ENCODE data around the gene PHLPP1.

Gene PHLPP1

DNA sequence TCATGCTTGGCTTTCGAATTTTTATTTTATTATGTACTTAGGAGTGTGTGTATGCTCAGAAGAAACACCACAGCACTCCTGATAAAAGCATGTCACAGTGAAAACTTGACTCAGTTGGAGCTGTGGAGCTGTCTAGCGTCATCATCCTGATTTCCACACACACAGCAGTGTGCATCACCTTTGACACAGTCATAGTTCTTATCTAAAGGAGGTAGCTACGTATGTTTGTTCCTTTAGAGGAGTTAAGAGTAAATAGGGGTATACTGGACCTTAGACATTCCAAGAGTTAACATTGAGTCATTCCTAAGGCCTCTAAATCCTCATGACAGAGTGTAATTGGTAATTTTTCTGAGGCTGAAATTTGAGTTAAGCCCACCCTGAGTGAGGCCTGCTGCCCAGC lies 96.9 kb downstream of the PHLPP1 start:
- DNase-seq = no peak

DNA sequence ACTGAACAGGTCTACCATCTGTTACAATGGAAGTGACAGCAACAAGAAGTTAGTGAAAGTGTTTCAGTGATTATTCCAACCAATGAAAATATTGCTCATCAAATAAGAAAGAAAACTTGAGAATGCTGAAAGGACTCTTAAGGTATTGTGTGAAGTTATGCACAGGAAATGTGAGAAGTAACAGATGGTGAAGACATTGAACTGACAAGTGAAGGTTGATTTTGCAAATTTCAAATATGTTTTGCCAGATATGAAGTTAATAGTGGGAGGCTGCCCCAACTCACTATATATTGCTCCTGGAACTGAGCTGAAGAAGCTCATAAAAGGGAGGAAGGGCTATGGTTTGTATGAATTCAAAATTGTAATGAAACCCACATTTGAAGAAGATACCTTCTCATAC lies 97.5 kb downstream of the PHLPP1 start:
- no peak for DNase-seq

DNA sequence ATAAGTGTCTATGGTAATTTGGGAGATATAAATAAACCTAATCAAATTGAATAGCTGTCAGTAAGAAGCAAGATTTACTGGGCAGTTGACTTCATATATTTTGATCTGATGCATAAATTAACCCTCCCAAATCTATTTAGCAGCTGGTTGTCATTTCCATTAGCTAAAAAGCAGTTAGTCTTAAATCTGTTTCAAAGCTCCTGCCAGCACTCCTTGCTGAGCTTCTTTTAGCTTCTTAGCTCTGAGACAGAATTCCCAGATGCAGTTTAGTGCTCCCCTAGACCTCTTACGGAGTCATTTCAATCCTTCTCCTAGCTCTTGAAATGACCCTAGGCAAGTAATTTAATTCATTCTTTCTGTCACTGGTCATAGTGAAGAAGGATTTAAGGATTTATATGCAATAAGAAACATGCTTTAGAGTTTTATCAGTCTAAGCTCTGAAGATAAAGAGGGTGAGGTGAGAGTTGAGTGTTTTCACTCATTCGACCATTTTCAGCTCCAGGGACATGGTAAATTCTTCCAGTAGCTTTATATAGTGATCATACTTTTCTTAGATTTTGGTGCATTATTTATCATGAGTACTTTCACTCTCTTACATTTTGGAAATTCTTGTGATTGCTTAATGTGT lies 98.9 kb downstream of the PHLPP1 start:
- DNase-seq = peak in 1 of 3 experiments; percentile 29

DNA sequence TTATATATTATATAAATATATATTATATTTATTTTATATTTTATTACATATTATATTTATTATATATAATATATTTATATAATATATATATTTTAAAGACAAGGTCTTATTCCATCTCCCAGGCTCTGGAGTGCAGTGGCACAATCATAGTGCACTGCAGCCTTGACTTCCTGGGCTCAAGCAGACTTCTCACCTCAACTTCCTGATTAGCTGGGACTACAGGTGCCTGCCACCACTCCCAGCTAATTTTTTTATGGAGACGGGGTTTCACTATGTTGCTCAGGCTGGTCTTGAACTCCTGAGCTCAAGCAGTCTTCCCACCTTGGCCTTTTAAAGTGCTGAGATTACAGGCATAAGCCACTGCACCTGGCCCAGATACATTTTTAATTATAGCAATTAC lies 110.0 kb downstream of the PHLPP1 start:
- DNase-seq = peak in 1 of 3 experiments; percentile 29

DNA sequence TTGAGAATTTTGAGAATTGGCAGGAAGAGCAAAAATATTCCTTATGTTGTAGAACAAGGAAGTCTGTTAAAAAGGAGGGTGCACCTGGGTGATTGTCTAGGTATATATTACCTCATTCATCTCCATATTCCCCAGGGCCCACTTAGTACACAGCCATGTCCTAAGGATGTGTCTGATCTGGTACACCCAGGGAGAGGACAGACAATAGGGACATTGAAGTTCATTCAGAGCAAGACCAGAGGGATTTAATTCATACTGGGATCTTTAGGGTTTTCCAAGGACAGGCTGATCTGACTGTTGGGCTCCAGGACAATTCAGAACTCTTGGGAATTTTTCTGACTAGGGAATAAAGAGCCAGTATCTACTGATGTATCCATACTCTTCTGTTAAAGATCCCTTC lies 112.1 kb downstream of the PHLPP1 start:
- DNase-seq = peak in 1 of 3 experiments; percentile 59

DNA sequence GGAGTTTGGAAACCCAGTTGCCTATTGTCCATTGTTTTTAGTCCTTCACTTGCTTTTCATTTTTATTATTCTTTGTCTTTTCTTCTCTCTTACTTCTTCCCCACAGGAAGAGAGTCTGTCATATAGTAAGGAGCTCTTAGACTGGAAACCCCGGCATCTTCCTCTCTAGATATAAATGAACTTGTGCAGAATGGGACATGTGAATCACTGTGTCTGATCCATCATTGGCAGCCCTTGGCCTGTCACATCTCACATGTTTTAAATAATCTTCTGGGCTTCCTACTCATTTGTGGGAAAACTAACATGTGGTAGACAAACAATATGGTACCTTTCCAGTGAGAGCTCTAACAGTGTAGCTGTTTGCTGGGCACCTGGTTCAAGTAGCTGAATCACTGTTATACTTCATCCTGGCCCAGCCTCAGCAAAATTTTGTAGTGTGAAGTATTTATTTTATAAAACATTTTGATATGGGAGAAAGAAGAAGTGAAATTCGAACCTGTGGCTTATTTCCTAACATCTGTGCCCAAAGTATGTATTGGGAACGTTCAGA lies 112.8 kb downstream of the PHLPP1 start:
- DNase-seq = no peak

DNA sequence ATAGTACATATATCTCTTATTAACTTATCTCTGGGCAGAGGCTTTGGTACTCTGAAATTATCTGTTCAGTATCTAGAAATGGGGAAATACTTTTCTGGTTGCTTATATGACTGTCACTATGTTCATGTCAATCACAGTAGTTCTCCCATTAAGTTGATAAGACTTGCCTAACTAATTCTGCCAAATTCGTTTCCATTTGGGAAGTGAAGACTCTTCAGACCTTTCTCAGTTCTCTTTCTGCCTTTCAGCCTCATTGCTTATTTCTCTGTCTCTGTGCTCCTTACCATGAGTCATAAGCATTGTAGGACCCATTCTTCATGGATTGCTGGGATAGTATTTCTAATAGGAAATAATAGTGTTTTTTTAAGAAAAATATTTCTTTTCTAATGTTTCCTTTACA lies 113.5 kb downstream of the PHLPP1 start:
- DNase-seq = no peak

DNA sequence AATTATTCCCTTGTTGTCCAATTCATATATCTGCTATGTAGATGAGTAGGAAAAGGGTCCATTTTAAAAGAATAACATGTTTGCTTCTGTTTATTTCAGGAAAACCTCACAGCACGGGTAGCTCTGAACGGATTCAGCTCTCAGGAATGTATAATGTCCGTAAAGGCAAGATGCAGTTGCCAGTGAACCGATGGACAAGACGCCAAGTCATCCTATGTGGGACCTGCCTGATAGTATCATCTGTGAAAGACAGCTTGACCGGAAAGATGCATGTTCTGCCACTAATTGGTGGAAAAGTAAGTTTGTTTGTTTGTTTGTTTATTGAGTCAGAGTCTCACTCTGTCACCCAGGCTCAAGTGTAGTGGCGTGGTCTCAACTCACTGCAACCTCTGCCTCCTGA lies 114.6 kb downstream of the PHLPP1 start:
- DNase-seq = no peak

DNA sequence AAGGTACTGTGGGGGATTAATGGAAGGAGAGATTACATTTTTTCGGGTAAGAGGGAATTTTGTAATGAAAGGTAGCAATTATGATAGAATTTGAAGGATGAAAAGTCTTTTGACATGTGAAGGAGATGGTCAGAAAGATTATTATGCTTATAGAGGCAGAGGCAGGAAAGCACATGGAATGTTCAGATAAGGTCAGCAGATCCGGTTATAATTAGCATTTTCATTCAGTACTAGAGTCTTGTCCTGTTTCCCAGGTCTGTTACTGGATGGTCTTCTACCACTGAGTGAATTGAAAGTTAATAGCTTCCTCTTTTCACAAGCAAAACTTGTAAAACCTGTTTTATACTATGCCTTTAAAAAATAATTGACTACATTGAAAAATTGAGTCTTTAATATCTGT lies 116.9 kb downstream of the PHLPP1 start:
- peak in 1 of 3 experiments; percentile 69 for DNase-seq

DNA sequence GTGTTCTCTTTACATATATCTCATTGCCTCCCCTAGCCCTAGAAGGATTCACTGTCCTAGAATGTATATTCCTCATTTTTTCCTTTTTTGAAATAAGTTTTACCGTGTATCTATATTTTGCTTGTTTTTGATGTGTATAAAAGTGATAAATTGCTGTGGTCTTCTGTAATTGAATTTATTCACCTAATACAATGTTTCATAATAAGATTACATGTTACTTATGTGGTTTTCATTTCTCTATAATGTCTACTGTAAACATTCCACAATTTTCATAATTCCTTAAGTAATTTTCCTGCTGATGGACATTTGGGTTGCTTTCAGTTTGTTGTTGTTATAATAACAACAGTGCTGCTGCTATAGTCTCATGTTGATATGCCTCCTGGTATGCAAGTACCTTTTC lies 118.2 kb downstream of the PHLPP1 start:
- DNase-seq = no peak

DNA sequence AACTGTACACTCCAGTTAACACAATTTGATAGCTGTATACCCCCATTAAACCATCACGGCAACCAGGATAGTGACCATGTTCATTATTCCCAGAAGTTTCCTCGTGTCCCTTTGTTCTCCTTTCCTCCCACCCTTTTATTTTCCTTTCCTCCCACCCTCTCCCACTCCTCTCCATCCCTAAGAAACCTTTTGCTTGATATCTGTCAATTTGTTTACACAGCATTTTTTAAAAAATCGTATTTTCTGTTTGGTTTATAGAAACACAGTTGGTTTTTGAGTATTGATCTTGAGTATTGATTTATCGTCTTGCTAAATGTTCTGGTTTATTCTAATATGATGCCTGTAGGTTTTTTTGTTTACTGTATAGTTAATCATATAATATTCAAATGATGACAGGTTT lies 119.4 kb downstream of the PHLPP1 start:
- DNase-seq = no peak

DNA sequence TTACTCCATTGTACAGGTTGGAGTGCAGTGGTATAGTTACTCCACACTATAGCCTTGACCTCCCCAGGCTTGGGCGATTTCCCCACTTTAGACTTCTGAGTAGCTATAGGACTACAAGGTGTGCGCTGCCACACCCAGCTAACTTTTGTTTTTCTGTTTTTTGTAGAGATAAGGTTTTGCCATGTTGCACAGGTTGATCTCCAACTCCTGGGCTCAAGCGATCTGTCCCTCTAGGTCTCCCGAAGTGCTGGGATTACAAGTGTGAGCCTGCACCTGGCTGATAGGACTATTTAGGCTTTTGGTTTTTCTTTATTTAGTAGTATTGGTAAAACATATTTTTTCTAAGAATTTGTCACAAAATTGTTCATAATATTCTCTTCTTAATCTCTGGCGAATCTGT lies 121.7 kb downstream of the PHLPP1 start:
- no peak for DNase-seq

DNA sequence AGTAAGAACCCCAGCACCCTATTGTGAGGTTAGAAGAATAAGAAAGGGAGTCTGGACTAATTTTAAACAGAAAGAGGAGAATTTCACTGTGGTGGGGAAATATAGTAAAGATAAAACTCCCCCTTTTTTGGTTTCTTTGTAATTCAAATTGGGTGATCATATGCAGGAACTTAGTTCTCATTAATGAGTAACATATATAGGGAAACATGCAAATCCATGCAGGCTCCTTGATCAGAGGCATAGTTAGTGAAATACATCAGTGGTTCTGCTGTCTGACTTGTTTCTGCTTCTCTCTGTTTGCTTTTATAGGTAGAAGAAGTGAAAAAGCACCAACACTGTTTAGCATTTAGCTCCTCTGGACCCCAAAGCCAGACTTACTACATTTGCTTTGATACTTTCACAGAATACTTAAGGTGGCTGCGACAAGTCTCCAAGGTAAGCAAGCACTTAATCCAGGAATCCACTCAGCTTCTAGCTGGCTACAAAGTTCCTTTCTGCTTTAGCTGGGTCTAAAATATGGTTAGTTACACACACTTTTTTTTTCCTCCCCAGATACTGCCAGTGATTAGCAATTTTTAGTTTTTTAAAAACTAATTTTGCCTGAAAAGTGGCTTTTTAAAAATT lies 123.2 kb downstream of the PHLPP1 start:
- DNase-seq = no peak

DNA sequence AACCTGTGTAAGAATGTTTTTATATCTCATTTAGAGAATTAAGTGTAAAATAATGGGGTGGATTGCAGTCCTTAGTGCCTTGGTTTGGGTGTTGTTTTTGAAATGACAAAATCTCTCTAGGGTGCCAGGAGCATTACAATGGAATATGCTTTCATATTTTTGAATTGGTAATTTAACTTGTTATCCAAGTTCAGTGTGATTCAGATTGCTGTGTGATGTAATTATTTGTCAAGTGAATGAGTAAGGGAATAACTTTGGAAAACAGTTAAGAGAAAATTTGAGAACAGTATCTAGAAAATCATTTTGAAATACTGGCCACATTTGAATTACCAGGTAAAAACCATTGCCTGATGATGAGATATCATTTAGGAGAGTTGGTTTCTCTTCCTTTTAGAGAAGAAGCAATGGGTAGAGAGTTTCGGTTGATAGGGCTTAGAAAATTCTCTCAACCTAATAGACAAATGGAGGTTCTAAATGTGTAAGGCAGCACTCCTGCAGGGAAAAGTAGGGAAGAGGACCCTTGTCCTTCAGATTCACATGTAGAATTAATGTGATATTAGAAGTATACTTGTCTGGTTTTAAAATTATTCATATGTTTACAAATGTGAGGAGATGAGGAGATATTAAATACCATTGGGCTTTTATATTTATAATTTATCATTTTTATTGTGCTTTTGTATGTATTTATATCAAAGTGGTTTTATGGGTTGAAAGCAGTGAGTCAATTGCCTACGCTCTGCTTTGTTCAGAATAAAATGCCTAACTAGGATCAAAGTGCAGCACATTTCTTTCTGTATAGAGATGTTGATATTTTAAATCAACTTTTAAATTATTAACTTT lies 124.8 kb downstream of the PHLPP1 start:
- no peak for DNase-seq

DNA sequence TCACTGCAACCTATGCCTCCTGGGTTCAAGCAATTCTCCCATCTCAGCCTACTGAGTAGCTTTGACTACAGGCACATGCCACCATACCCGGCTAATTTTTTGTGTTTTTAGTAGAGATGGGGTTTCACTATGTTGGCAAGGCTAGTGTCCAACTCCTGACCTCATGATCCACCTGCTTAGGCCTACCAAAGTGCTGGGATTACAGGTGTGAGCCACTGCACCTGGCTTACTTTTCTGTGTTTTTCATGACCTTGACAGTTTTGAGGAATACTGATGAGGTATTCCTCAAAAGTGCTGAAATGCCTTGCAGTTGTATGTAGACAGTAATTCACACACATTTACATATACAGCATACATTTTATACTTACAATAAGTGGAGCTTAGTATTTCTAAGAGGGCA lies 126.1 kb downstream of the PHLPP1 start:
- DNase-seq = no peak

DNA sequence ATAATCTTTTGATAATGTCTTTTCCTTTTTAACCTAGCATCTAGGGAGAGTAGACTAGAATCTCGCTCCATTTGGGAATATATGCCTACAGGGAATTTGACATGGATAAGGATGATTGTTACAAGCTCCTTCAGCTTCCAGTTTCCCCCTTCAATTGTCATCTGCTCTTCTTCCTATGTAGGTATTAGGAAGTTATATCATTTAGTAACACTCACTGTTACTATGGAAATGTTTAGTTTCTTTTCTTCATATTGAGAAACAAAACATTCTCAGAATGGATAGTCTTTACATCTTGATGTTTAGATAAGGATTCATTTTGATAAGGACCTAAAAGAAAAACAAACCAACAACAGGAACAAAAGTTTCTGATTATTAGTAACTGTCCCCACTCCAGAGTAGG lies 127.6 kb downstream of the PHLPP1 start:
- no peak for DNase-seq

DNA sequence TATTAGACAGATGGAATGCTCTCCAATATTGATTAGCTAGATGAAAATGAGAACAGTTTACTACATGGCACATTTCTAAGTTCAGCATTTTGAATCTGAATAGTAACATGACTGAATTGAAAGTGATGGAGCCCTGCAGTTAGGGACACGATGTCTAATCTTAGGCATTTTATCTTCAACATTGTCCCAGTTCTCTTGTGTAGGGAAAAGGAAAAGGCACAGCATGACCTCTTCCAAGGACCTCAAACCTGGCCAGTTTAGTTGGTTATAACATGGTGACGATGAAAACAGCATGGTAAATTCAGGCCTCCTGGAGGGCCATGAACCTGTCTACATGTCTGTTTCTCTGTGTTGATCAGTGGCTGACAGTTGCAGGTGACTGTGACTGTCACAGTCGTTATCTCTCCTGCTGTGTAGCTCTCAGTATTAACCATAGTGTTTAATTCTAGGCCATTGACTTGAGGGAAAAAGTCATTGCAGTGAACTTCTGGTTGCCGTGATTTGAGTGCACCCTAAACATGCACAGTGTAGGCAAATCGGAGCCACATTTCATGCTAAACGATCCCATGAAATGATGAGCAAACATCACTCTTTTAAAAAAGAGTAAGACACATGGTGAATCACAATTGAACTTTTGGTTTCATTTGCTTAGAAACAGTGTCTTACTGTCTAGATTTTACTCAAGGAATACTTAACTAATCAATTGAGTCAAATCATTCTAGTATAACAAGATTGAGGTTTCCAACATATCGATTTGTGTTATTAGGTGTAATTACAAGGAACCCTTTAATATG lies 129.7 kb downstream of the PHLPP1 start:
- peak in 2 of 3 experiments; percentile 20 to 46 for DNase-seq

DNA sequence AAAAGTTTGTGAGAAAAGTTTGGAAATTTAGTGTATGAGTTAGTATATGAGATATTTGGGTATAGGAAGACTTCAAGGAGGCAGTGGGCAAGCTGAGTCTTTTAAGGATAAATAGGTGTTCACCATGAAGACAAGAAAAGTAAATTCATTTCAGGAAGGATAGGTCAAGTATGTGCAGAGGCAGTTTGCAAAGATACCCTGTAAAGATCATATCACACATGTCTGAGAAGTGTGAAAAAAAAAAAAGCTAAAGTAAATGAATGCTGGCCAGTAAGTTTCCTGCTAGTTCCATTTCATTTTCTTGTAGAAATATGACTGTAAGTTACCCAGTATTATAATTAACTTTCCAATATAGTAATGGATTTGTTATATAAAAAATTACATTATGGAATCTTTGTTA lies 131.0 kb downstream of the PHLPP1 start:
- no peak for DNase-seq

DNA sequence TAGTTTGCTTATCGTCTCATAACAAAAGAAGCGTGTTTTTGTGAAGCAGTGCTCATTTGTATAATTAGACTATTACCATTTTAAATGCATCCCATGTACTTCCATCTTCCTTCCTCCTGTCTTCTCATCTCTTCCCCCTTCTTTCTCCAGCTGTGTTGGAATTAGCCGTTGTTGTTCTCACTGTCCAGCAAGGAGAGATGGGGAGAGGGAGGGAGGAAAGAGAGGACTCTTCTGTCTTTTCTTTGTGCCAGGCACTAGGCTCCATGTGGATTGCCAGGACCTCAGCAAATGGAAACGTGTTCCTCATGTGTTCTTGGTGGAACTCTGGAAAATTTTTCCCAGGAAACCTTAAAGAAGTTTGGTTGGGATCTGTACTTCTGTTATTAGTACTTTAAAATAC lies 131.7 kb downstream of the PHLPP1 start:
- DNase-seq = no peak

DNA sequence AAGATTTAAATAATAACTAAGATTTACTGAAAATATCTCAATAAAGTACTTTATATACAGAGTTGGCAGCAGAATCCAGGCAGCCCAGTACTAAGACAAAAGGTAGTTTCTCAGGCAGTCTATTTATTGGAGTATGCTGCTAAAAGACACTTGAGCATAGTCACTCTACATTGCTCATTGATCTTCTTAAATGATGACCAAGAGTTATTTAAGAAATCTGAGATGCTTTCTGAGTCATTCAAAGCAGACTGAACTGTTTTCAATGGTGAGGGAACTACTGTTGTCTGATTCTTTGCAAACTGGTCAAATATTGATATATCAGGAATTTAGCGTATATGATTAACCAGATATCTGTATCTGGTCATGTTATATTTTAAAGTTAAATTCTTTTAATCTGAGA lies 133.6 kb downstream of the PHLPP1 start:
- no peak for DNase-seq

DNA sequence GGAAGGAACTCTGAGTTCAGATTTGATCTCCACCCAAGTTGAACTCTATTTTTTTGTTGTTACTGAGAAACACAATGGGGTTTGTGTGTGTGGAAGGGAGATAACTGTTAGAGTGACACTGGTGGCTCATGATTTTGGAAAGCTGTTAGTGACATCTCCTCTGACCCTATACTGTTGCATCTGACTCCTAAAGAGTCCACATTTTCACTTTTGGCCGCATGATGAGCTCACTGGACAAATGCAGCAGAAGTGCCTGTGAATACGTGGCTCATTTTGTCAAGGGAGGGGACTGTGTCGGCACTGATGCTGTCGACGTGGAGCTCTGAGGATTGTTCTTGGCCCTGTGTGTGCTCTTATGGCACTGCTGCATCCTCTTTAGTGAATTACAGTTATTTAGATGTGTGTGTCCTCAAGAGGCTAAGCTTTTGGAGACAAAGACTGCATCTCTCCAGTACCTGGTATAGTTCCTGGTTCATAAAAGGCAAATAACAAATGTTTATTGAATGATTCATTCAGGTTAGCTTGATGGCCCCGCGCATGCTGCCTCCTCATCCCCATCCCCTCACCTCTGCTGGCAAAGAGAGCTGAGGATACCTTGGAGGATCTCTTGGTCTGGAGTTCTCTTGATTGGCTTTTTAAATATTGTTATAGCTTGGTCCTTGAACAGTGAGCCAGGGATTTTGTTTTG lies 135.4 kb downstream of the PHLPP1 start:
- DNase-seq = no peak

DNA sequence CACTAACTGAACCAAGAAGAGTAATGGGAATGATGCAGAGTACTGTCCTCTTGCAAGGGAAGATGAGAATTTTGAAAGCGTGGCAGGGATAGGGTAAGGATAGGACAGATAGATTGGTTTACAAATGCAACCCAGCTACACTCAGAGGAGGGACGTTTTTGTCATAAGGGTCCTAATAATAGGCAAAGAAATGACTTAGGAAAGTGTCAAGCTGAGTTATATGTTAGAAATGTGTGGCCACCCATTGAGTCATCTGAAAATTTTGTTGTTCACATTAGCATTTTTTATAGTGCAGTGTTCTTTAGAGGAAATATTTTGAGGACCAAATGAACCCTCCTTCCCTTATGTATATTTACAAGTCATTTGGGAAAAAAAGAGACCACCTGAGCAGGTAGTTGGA lies 137.5 kb downstream of the PHLPP1 start:
- DNase-seq = no peak

Measured in NCI-H1417 (cell line).